GM18526 (cell line): ENCODE measurements around the gene TGFBR2.

ENCODE experiments used
- POLR2A ChIP-seq: IDR thresholded peaks from 3 replicates; pipeline ENCODE4 v1.6.1; 2011; ENCODE audit not compliant: insufficient read length; ENCODE audit errors: extremely low read depth

The TGFBR2 gene

GRCh38 chr3:30649572-30650318 is 43.3 kb downstream of the TGFBR2 start:
- no peak for TF ChIP-seq POLR2A

- no peak for TF ChIP-seq POLR2A
These were observed 44.1 kb downstream of the TGFBR2 start for GRCh38 chr3:30650348-30650995.

GRCh38 chr3:30654269-30654668 is 47.9 kb downstream of the TGFBR2 start:
- no peak for TF ChIP-seq POLR2A

GRCh38 chr3:30655187-30655812 is 48.9 kb downstream of the TGFBR2 start:
- TF ChIP-seq POLR2A, result no peak

- TF ChIP-seq POLR2A, result no peak
These were observed 50.3 kb downstream of the TGFBR2 start for GRCh38 chr3:30656624-30657141.

GRCh38 chr3:30657914-30658313 is 51.5 kb downstream of the TGFBR2 start:
- no peak for TF ChIP-seq POLR2A

- no peak for TF ChIP-seq POLR2A
These were observed 52.1 kb downstream of the TGFBR2 start for GRCh38 chr3:30658328-30659052.

- TF ChIP-seq POLR2A, result no peak
These were observed 53.1 kb downstream of the TGFBR2 start for GRCh38 chr3:30659270-30660130.

- no peak for TF ChIP-seq POLR2A
These were observed 53.7 kb downstream of the TGFBR2 start for GRCh38 chr3:30660136-30660535.

- no peak for TF ChIP-seq POLR2A
These were observed 54.3 kb downstream of the TGFBR2 start for GRCh38 chr3:30660656-30661055.

- no peak for TF ChIP-seq POLR2A
These were observed 54.9 kb downstream of the TGFBR2 start for GRCh38 chr3:30661098-30661873.

- no peak for TF ChIP-seq POLR2A
These were observed 56.4 kb downstream of the TGFBR2 start for GRCh38 chr3:30662836-30663235.

GRCh38 chr3:30663533-30664241 is 57.3 kb downstream of the TGFBR2 start:
- TF ChIP-seq POLR2A, result no peak
